ENCODE data around the gene LSG1.

Gene LSG1

GRCh38 chr3:194711286-194711685 is 39.3 kb upstream of the LSG1 start:
- H3K9me3 ChIP-seq (ENCODE audit: control insufficient read depth, low read length): no peaks in the 10 kb centered on the region

GRCh38 chr3:194707147-194707540 is 35.2 kb upstream of the LSG1 start:
- Histone ChIP-seq H4K8ac (ENCODE audit: low read length) (no peak overlapping the region), H3K27ac (ENCODE audit: low read length, poor library complexity, severe bottlenecking) (no peak overlapping the region), H2BK15ac (ENCODE audit: low read depth, poor library complexity, severe bottlenecking) (no peak overlapping the region), H3K9ac (ENCODE audit: low read length) (no peak overlapping the region), H2AK5ac (ENCODE audit: low read length, severe bottlenecking) (no peak overlapping the region), H3K18ac (ENCODE audit: low read depth in 1 of 2, low read length in 2 of 2) (no peak overlapping the region), H3K4me1 (ENCODE audit: control insufficient read depth, insufficient read depth, low read depth, low read length) (peaks cover 5% of the 10 kb centered on the region), H3K36me3 (ENCODE audit: control insufficient read depth in 1 of 2, insufficient read depth in 2 of 2, low read depth in 1 of 2, low read length in 2 of 2) (no peaks in the 10 kb centered on the region), H3K79me1 (replicated peaks; ENCODE audit: low read length, poor library complexity, severe bottlenecking) (no peaks in the 10 kb centered on the region), H3K9me3 (ENCODE audit: control insufficient read depth, low read length) (no peaks in the 10 kb centered on the region), H2BK5ac (ENCODE audit: low read depth, low read length, poor library complexity, severe bottlenecking) (no peak overlapping the region), H2BK12ac (ENCODE audit: low read length in 2 of 2) (no peak overlapping the region), H3K27me3 (ENCODE audit: control insufficient read depth in 1 of 2, insufficient read depth in 1 of 2, low read length in 2 of 2) (peaks cover 3 to 21% of the 10 kb centered on the region in 2 experiments), H3K4me3 (ENCODE audit: insufficient read depth in 1 of 2, low read depth in 1 of 2, low read length in 2 of 2) (no peak overlapping the region), H2AFZ (ENCODE audit: low read depth, low read length) (no peak overlapping the region), H4K91ac (ENCODE audit: low read length) (no peak overlapping the region), H3K14ac (ENCODE audit: low read length in 2 of 2) (no peak overlapping the region), H3K4me2 (ENCODE audit: low read length, poor library complexity, severe bottlenecking) (no peak overlapping the region), H3K4ac (ENCODE audit: low read depth in 1 of 2, low read length in 2 of 2) (no peak overlapping the region), H3K23ac (ENCODE audit: low read length in 2 of 2) (no peak overlapping the region), H2BK120ac (ENCODE audit: low read depth, low read length) (no peak overlapping the region)
- 96% methylated on average over 6 of the region's 7 CpGs for WGBS
- no peak for DNase-seq

More at GRCh38 chr3:194711286-194711685, 39.3 kb upstream of the LSG1 start:
- no peak overlapping the region for H3K23ac ChIP-seq (ENCODE audit: low read length in 2 of 2)
- H3K36me3 ChIP-seq (ENCODE audit: control insufficient read depth in 1 of 2, insufficient read depth in 2 of 2, low read depth in 1 of 2, low read length in 2 of 2): no peaks in the 10 kb centered on the region
- no peak overlapping the region for H3K14ac ChIP-seq (ENCODE audit: low read length in 2 of 2)
- peaks cover 3% of the 10 kb centered on the region for H3K4me1 ChIP-seq (ENCODE audit: control insufficient read depth, insufficient read depth, low read depth, low read length)
- no peak for DNase-seq
- H4K91ac ChIP-seq (ENCODE audit: low read length): no peak overlapping the region
- H2BK12ac ChIP-seq (ENCODE audit: low read length in 2 of 2): no peak overlapping the region
- H3K18ac ChIP-seq (ENCODE audit: low read depth in 1 of 2, low read length in 2 of 2): no peak overlapping the region
- no peak overlapping the region for H3K27ac ChIP-seq (ENCODE audit: low read length, poor library complexity, severe bottlenecking)
- WGBS: 100% methylated on average over 3 of the region's 3 CpGs
- no peak overlapping the region for H2AK5ac ChIP-seq (ENCODE audit: low read length, severe bottlenecking)
- H3K4me2 ChIP-seq (ENCODE audit: low read length, poor library complexity, severe bottlenecking): no peak overlapping the region
- peaks cover 3 to 15% of the 10 kb centered on the region in 2 experiments for H3K27me3 ChIP-seq (ENCODE audit: control insufficient read depth in 1 of 2, insufficient read depth in 1 of 2, low read length in 2 of 2)
- H2BK15ac ChIP-seq (ENCODE audit: low read depth, poor library complexity, severe bottlenecking): no peak overlapping the region
- no peak overlapping the region for H2AFZ ChIP-seq (ENCODE audit: low read depth, low read length)
- no peak overlapping the region for H3K4me3 ChIP-seq (ENCODE audit: insufficient read depth in 1 of 2, low read depth in 1 of 2, low read length in 2 of 2)
- H3K9ac ChIP-seq (ENCODE audit: low read length): no peak overlapping the region
- no peak overlapping the region for H2BK5ac ChIP-seq (ENCODE audit: low read depth, low read length, poor library complexity, severe bottlenecking)
- no peaks in the 10 kb centered on the region for H3K79me1 ChIP-seq (replicated peaks; ENCODE audit: low read length, poor library complexity, severe bottlenecking)
- no peak overlapping the region for H2BK120ac ChIP-seq (ENCODE audit: low read depth, low read length)
- H4K8ac ChIP-seq (ENCODE audit: low read length): no peak overlapping the region
- H3K4ac ChIP-seq (ENCODE audit: low read depth in 1 of 2, low read length in 2 of 2): no peak overlapping the region

- Histone ChIP-seq H3K4ac (ENCODE audit: low read depth in 1 of 2, low read length in 2 of 2) (no peak overlapping the region), H3K36me3 (ENCODE audit: control insufficient read depth in 1 of 2, insufficient read depth in 2 of 2, low read depth in 1 of 2, low read length in 2 of 2) (no peaks in the 10 kb centered on the region), H3K9ac (ENCODE audit: low read length) (no peak overlapping the region), H3K27me3 (ENCODE audit: control insufficient read depth in 1 of 2, insufficient read depth in 1 of 2, low read length in 2 of 2) (peaks cover 6 to 26% of the 10 kb centered on the region in 2 experiments), H4K91ac (ENCODE audit: low read length) (no peak overlapping the region), H3K4me1 (ENCODE audit: control insufficient read depth, insufficient read depth, low read depth, low read length) (peaks cover 5% of the 10 kb centered on the region), H2BK15ac (ENCODE audit: low read depth, poor library complexity, severe bottlenecking) (no peak overlapping the region), H4K8ac (ENCODE audit: low read length) (no peak overlapping the region), H3K4me2 (ENCODE audit: low read length, poor library complexity, severe bottlenecking) (no peak overlapping the region), H2AFZ (ENCODE audit: low read depth, low read length) (no peak overlapping the region), H3K14ac (ENCODE audit: low read length in 2 of 2) (no peak overlapping the region), H3K27ac (ENCODE audit: low read length, poor library complexity, severe bottlenecking) (no peak overlapping the region), H3K79me1 (replicated peaks; ENCODE audit: low read length, poor library complexity, severe bottlenecking) (no peaks in the 10 kb centered on the region), H3K23ac (ENCODE audit: low read length in 2 of 2) (no peak overlapping the region), H3K18ac (ENCODE audit: low read depth in 1 of 2, low read length in 2 of 2) (no peak overlapping the region), H2BK5ac (ENCODE audit: low read depth, low read length, poor library complexity, severe bottlenecking) (no peak overlapping the region), H2AK5ac (ENCODE audit: low read length, severe bottlenecking) (no peak overlapping the region), H3K4me3 (ENCODE audit: insufficient read depth in 1 of 2, low read depth in 1 of 2, low read length in 2 of 2) (peak overlapping the region in 1 of 2 experiments; percentile 26), H3K9me3 (ENCODE audit: control insufficient read depth, low read length) (no peaks in the 10 kb centered on the region), H2BK120ac (ENCODE audit: low read depth, low read length) (no peak overlapping the region), H2BK12ac (ENCODE audit: low read length in 2 of 2) (no peak overlapping the region)
- WGBS: 86% methylated on average over 11 of the region's 11 CpGs
- no peak for DNase-seq
Measured at GRCh38 chr3:194705761-194706160, 33.8 kb upstream of the LSG1 start.

- no peaks in the 10 kb centered on the region for H3K79me1 ChIP-seq (replicated peaks; ENCODE audit: low read length, poor library complexity, severe bottlenecking)
- H3K14ac ChIP-seq (ENCODE audit: low read length in 2 of 2): no peak overlapping the region
- no peaks in the 10 kb centered on the region for H3K36me3 ChIP-seq (ENCODE audit: control insufficient read depth in 1 of 2, insufficient read depth in 2 of 2, low read depth in 1 of 2, low read length in 2 of 2)
- DNase-seq: no peak
- H4K91ac ChIP-seq (ENCODE audit: low read length): no peak overlapping the region
- H3K27me3 ChIP-seq (ENCODE audit: control insufficient read depth in 1 of 2, insufficient read depth in 1 of 2, low read length in 2 of 2): peaks cover 10 to 26% of the 10 kb centered on the region in 2 experiments
- H2BK5ac ChIP-seq (ENCODE audit: low read depth, low read length, poor library complexity, severe bottlenecking): no peak overlapping the region
- H2AFZ ChIP-seq (ENCODE audit: low read depth, low read length): no peak overlapping the region
- no peak overlapping the region for H2BK15ac ChIP-seq (ENCODE audit: low read depth, poor library complexity, severe bottlenecking)
- 88% methylated on average over 8 of the region's 8 CpGs for WGBS
- H3K9ac ChIP-seq (ENCODE audit: low read length): no peak overlapping the region
- no peak overlapping the region for H3K4ac ChIP-seq (ENCODE audit: low read depth in 1 of 2, low read length in 2 of 2)
- H3K23ac ChIP-seq (ENCODE audit: low read length in 2 of 2): no peak overlapping the region
- H3K27ac ChIP-seq (ENCODE audit: low read length, poor library complexity, severe bottlenecking): no peak overlapping the region
- no peak overlapping the region for H2AK5ac ChIP-seq (ENCODE audit: low read length, severe bottlenecking)
- H4K8ac ChIP-seq (ENCODE audit: low read length): no peak overlapping the region
- H3K4me1 ChIP-seq (ENCODE audit: control insufficient read depth, insufficient read depth, low read depth, low read length): peaks cover 5% of the 10 kb centered on the region
- no peaks in the 10 kb centered on the region for H3K9me3 ChIP-seq (ENCODE audit: control insufficient read depth, low read length)
- no peak overlapping the region for H2BK12ac ChIP-seq (ENCODE audit: low read length in 2 of 2)
- H3K4me2 ChIP-seq (ENCODE audit: low read length, poor library complexity, severe bottlenecking): no peak overlapping the region
- H2BK120ac ChIP-seq (ENCODE audit: low read depth, low read length): no peak overlapping the region
- no peak overlapping the region for H3K18ac ChIP-seq (ENCODE audit: low read depth in 1 of 2, low read length in 2 of 2)
- no peak overlapping the region for H3K4me3 ChIP-seq (ENCODE audit: insufficient read depth in 1 of 2, low read depth in 1 of 2, low read length in 2 of 2)
Measured at GRCh38 chr3:194705227-194705626, 33.2 kb upstream of the LSG1 start.
